ENCODE measurements around the gene TOB1. TPM values are rescaled to one million over a fixed set of nuclear protein-coding genes. Genes with fewer than 3 reads are reported as not detected.
"Not testable (repeated sequence)": the region's sequence is repeated elsewhere in the genome, so short reads cannot be mapped to it uniquely, and the experiment has no call there.

TOB1 gene
- total and polyA plus RNA-seq, 4 donors, result 22.6 to 38.0 (median 36.8) TPM

DNA sequence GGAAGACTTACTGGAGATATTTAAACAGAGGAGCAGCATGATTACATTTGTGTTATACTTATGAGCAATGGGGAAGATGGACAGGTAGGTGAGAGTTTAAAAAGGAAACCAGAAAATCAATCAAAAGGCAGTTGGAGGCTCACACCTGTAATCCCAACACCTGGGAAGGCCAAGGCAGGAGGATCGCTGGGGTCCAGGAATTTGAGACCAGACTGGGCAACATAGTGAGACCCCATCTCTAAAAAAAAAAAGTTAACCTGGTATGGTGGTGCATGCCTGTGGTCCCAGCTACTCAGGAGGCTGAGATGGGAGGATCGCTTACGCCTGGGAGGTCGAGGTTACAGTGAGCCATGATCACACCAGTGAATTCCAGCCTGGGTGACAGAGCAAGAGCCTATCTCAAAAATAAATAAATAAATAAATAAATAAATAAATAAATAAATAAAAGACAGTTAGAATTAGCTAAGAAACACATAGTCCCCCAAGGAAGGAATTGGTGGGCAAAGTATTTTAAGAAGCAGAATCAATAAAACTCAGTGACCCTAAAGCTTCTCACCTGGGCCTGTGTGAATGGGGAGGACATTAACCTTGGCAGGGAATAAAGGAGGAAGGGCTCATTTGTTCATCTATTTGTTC lies 32.3 kb upstream of the TOB1 start:
- no peaks in the 10 kb centered on the region for H3K36me3 ChIP-seq (ENCODE audit: control insufficient read depth, insufficient read depth, low read length)
- H3K9me3 ChIP-seq (ENCODE audit: control insufficient read depth, insufficient read depth, low read length), result no peaks in the 10 kb centered on the region
- no peak overlapping the region for H3K27ac ChIP-seq (ENCODE audit: low read depth, low read length)
- H3K4me3 ChIP-seq (ENCODE audit: low read depth, low read length), result no peak overlapping the region
- peaks cover 24% of the 10 kb centered on the region for H3K4me1 ChIP-seq (ENCODE audit: control insufficient read depth, insufficient read depth, low read length)
- H3K27me3 ChIP-seq (ENCODE audit: control insufficient read depth, insufficient read depth, low read length), result no peaks in the 10 kb centered on the region
- DNase-seq (ENCODE audit: low read depth in 4 of 6, low spot score in 6 of 6), result no peak
- no CpG with 5 or more reads among the region's 4 CpGs for WGBS (ENCODE audit: insufficient coverage)

DNA sequence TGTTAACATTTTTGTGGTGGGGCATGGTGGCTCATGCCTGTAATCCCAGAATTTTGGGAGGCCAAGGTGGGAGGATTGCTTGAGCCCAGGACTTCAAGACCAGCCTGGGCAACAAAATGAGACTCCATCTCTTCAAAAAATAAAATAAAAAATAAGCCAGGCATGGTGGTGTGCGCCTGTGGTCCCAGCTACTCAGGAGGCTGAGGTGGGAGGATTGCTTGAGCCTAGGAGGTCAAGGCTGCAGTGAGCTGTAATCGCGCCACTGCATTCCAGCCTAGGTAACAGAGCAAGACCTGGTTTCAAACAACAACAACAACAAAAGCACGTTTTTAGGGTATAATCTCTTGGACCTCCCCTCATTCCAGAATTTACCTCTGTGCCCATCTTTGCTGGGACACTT lies 28.4 kb upstream of the TOB1 start:
- not testable (repeated sequence) for H3K4me3 ChIP-seq (ENCODE audit: low read depth, low read length); H3K9me3 ChIP-seq (ENCODE audit: control insufficient read depth, insufficient read depth, low read length); H3K4me1 ChIP-seq (ENCODE audit: control insufficient read depth, insufficient read depth, low read length); H3K36me3 ChIP-seq (ENCODE audit: control insufficient read depth, insufficient read depth, low read length); DNase-seq (ENCODE audit: low read depth in 4 of 6, low spot score in 6 of 6); H3K27ac ChIP-seq (ENCODE audit: low read depth, low read length); H3K27me3 ChIP-seq (ENCODE audit: control insufficient read depth, insufficient read depth, low read length)
- WGBS (ENCODE audit: insufficient coverage), result 89% methylated on average over 1 of the region's 4 CpGs

GRCh38 chr17:50893183-50893993 lies 27.2 kb upstream of the TOB1 start:
- H3K27me3 ChIP-seq (ENCODE audit: control insufficient read depth, insufficient read depth, low read length), result no peaks in the 10 kb centered on the region
- H3K9me3 ChIP-seq (ENCODE audit: control insufficient read depth, insufficient read depth, low read length), result no peaks in the 10 kb centered on the region
- H3K4me1 ChIP-seq (ENCODE audit: control insufficient read depth, insufficient read depth, low read length), result peaks cover 9% of the 10 kb centered on the region
- peak overlapping the region; percentile 12 for H3K27ac ChIP-seq (ENCODE audit: low read depth, low read length)
- no peaks in the 10 kb centered on the region for H3K36me3 ChIP-seq (ENCODE audit: control insufficient read depth, insufficient read depth, low read length)
- H3K4me3 ChIP-seq (ENCODE audit: low read depth, low read length), result no peak overlapping the region
- 26% methylated on average over 25 of the region's 28 CpGs for WGBS (ENCODE audit: insufficient coverage)
- DNase-seq (ENCODE audit: low read depth in 4 of 6, low spot score in 6 of 6), result peak in 3 of 6 donors; percentile 19 to 82 (median 59)

- DNase-seq (ENCODE audit: low read depth in 4 of 6, low spot score in 6 of 6), result peak in 1 of 6 donors; percentile 15
- H3K4me1 ChIP-seq (ENCODE audit: control insufficient read depth, insufficient read depth, low read length), result peaks cover 12% of the 10 kb centered on the region
- no peaks in the 10 kb centered on the region for H3K9me3 ChIP-seq (ENCODE audit: control insufficient read depth, insufficient read depth, low read length)
- H3K4me3 ChIP-seq (ENCODE audit: low read depth, low read length), result no peak overlapping the region
- H3K36me3 ChIP-seq (ENCODE audit: control insufficient read depth, insufficient read depth, low read length), result no peaks in the 10 kb centered on the region
- H3K27me3 ChIP-seq (ENCODE audit: control insufficient read depth, insufficient read depth, low read length), result no peaks in the 10 kb centered on the region
- no peak overlapping the region for H3K27ac ChIP-seq (ENCODE audit: low read depth, low read length)
- WGBS (ENCODE audit: insufficient coverage), result 90% methylated on average over 2 of the region's 10 CpGs
Measured at GRCh38 chr17:50892101-50892776, 26.1 kb upstream of the TOB1 start.

DNA sequence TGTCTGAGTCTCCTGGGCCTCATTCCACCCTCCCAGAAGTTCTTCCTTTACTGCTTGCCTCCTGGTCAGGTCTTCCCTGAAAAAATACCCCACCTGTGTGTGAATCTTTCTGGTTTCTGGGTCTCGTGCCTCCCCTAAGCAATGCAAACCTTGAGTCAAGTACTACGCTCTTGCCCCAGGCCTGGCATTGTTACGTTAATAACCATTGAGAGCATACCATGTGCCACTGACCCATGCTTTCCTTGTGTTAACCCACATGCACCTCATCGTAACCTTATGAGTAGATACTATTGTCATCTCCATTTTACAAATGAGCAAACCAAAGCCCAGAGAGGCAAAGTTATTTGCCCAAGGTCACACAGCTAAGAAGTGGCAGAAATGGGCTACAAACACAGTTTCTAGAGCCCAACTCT lies 25.4 kb upstream of the TOB1 start:
- DNase-seq (ENCODE audit: low read depth in 4 of 6, low spot score in 6 of 6), result no peak
- Histone ChIP-seq H3K9me3 (ENCODE audit: control insufficient read depth, insufficient read depth, low read length) (no peaks in the 10 kb centered on the region), H3K36me3 (ENCODE audit: control insufficient read depth, insufficient read depth, low read length) (no peaks in the 10 kb centered on the region), H3K4me1 (ENCODE audit: control insufficient read depth, insufficient read depth, low read length) (peaks cover 12% of the 10 kb centered on the region), H3K4me3 (ENCODE audit: low read depth, low read length) (no peak overlapping the region), H3K27ac (ENCODE audit: low read depth, low read length) (no peak overlapping the region), H3K27me3 (ENCODE audit: control insufficient read depth, insufficient read depth, low read length) (no peaks in the 10 kb centered on the region)
- WGBS (ENCODE audit: insufficient coverage), result 91% methylated on average over 4 of the region's 4 CpGs

GRCh38 chr17:50890675-50891516 lies 24.7 kb upstream of the TOB1 start:
- no peaks in the 10 kb centered on the region for H3K9me3 ChIP-seq (ENCODE audit: control insufficient read depth, insufficient read depth, low read length)
- H3K36me3 ChIP-seq (ENCODE audit: control insufficient read depth, insufficient read depth, low read length), result no peaks in the 10 kb centered on the region
- no peak overlapping the region for H3K27ac ChIP-seq (ENCODE audit: low read depth, low read length)
- 88% methylated on average over 9 of the region's 12 CpGs for WGBS (ENCODE audit: insufficient coverage)
- no peak overlapping the region for H3K4me3 ChIP-seq (ENCODE audit: low read depth, low read length)
- DNase-seq (ENCODE audit: low read depth in 4 of 6, low spot score in 6 of 6), result no peak
- H3K4me1 ChIP-seq (ENCODE audit: control insufficient read depth, insufficient read depth, low read length), result peaks cover 12% of the 10 kb centered on the region
- no peaks in the 10 kb centered on the region for H3K27me3 ChIP-seq (ENCODE audit: control insufficient read depth, insufficient read depth, low read length)

GRCh38 chr17:50889528-50890118 lies 23.5 kb upstream of the TOB1 start:
- no peak overlapping the region for H3K27ac ChIP-seq (ENCODE audit: low read depth, low read length)
- no peak for DNase-seq (ENCODE audit: low read depth in 4 of 6, low spot score in 6 of 6)
- 86% methylated on average over 2 of the region's 3 CpGs for WGBS (ENCODE audit: insufficient coverage)

GRCh38 chr17:50887705-50888245 lies 21.6 kb upstream of the TOB1 start:
- Histone ChIP-seq H3K36me3 (ENCODE audit: control insufficient read depth, insufficient read depth, low read length) (no peaks in the 10 kb centered on the region), H3K27me3 (ENCODE audit: control insufficient read depth, insufficient read depth, low read length) (no peaks in the 10 kb centered on the region), H3K4me3 (ENCODE audit: low read depth, low read length) (no peak overlapping the region), H3K9me3 (ENCODE audit: control insufficient read depth, insufficient read depth, low read length) (no peaks in the 10 kb centered on the region), H3K4me1 (ENCODE audit: control insufficient read depth, insufficient read depth, low read length) (peaks cover 2% of the 10 kb centered on the region), H3K27ac (ENCODE audit: low read depth, low read length) (no peak overlapping the region)
- 94% methylated on average over 4 of the region's 5 CpGs for WGBS (ENCODE audit: insufficient coverage)
- DNase-seq (ENCODE audit: low read depth in 4 of 6, low spot score in 6 of 6), result no peak

More at GRCh38 chr17:50889528-50890118, 23.5 kb upstream of the TOB1 start:
- no peaks in the 10 kb centered on the region for H3K9me3 ChIP-seq (ENCODE audit: control insufficient read depth, insufficient read depth, low read length)
- H3K36me3 ChIP-seq (ENCODE audit: control insufficient read depth, insufficient read depth, low read length), result no peaks in the 10 kb centered on the region
- no peak overlapping the region for H3K4me3 ChIP-seq (ENCODE audit: low read depth, low read length)
- H3K27me3 ChIP-seq (ENCODE audit: control insufficient read depth, insufficient read depth, low read length), result no peaks in the 10 kb centered on the region
- H3K4me1 ChIP-seq (ENCODE audit: control insufficient read depth, insufficient read depth, low read length), result peaks cover 12% of the 10 kb centered on the region

Measured in spinal cord (tissue), 10 donors.